Ishikawa (cell line): ENCODE measurements around the gene GPR152.

Experiments
- CEBPB ChIP-seq: IDR thresholded peaks from 2 replicates; pipeline ENCODE4 v1.6.1; 2012
- CREB1 ChIP-seq: IDR thresholded peaks from 2 replicates; pipeline ENCODE4 v1.6.1; 2012; ENCODE audit warnings: low read depth
- EGR1 ChIP-seq: IDR thresholded peaks from 2 replicates; pipeline ENCODE4 v1.6.1; 2012
- EP300 ChIP-seq: IDR thresholded peaks from 2 replicates; pipeline ENCODE4 v1.6.1; 2012; ENCODE audit warnings: borderline replicate concordance
- FOXM1 ChIP-seq: IDR thresholded peaks from 2 replicates; pipeline ENCODE4 v1.6.1; 2012; ENCODE audit warnings: low read depth, borderline replicate concordance
- MAX ChIP-seq: IDR thresholded peaks from 2 replicates; pipeline ENCODE4 v1.6.1; 2012
- NFIC ChIP-seq: IDR thresholded peaks from 2 replicates; pipeline ENCODE4 v1.6.1; 2012
- RAD21 ChIP-seq: IDR thresholded peaks from 2 replicates; pipeline ENCODE4 v1.6.1; 2012; ENCODE audit warnings: low read depth
- REST ChIP-seq: IDR thresholded peaks from 2 replicates; pipeline ENCODE4 v1.6.1; 2012; ENCODE audit warnings: low read depth, mild to moderate bottlenecking
- TAF1 ChIP-seq: IDR thresholded peaks from 2 replicates; pipeline ENCODE4 v1.6.1; 2012; ENCODE audit warnings: low read depth, mild to moderate bottlenecking
- TCF12 ChIP-seq: IDR thresholded peaks from 2 replicates; pipeline ENCODE4 v1.6.1; 2012; ENCODE audit warnings: low read depth
- TEAD4 ChIP-seq: IDR thresholded peaks from 2 replicates; pipeline ENCODE4 v1.6.1; 2012
- USF1 ChIP-seq: IDR thresholded peaks from 2 replicates; pipeline ENCODE4 v1.6.1; 2012
- YY1 ChIP-seq: IDR thresholded peaks from 2 replicates; pipeline ENCODE4 v1.6.1; 2012; ENCODE audit warnings: low read depth
- ZBTB7A ChIP-seq: IDR thresholded peaks from 2 replicates; pipeline ENCODE4 v1.6.1; 2012; ENCODE audit warnings: low read depth

The GPR152 gene

GRCh38 chr11:67450796-67451657 lies 1.5 kb downstream of the GPR152 start:
- no peak for TF ChIP-seq YY1
- TF ChIP-seq TCF12, result no peak
- TF ChIP-seq TEAD4, result no peak
- no peak for TF ChIP-seq ZBTB7A
- TF ChIP-seq NFIC, result no peak
- TF ChIP-seq CREB1, result no peak

- TF ChIP-seq NFIC (no peak), TEAD4 (no peak)
Measured at GRCh38 chr11:67449116-67449844, 3.2 kb downstream of the GPR152 start.

- TF ChIP-seq NFIC (no peak), EP300 (no peak)
Measured at GRCh38 chr11:67448220-67448609, 4.3 kb downstream of the GPR152 start.

GRCh38 chr11:67445515-67445914 lies 7.0 kb downstream of the GPR152 start:
- no peak for TF ChIP-seq ZBTB7A
- no peak for TF ChIP-seq CREB1
- no peak for TF ChIP-seq CEBPB
- no peak for TF ChIP-seq EGR1
- no peak for TF ChIP-seq TAF1
- TF ChIP-seq REST, result no peak
- TF ChIP-seq RAD21, result no peak
- TF ChIP-seq EP300, result no peak
- no peak for TF ChIP-seq TEAD4
- TF ChIP-seq FOXM1, result no peak
- no peak for TF ChIP-seq USF1
- TF ChIP-seq NFIC, result no peak
- no peak for TF ChIP-seq MAX
- TF ChIP-seq YY1, result no peak
- TF ChIP-seq TCF12, result no peak

GRCh38 chr11:67442504-67443404 lies 9.8 kb downstream of the GPR152 start:
- no peak for TF ChIP-seq RAD21
- no peak for TF ChIP-seq CREB1
- TF ChIP-seq REST, result no peak
- TF ChIP-seq YY1, result no peak
- TF ChIP-seq EP300, result no peak
- TF ChIP-seq ZBTB7A, result no peak
- TF ChIP-seq TAF1, result peak; percentile 7; the same call in 1 of the 2 replicates
- no peak for TF ChIP-seq CEBPB

- TF ChIP-seq EGR1 (no peak), ZBTB7A (no peak), CEBPB (no peak), REST (no peak), MAX (no peak), RAD21 (no peak), TAF1 (no peak), FOXM1 (no peak), EP300 (no peak), NFIC (no peak), TEAD4 (no peak), USF1 (no peak), TCF12 (no peak), CREB1 (no peak), YY1 (no peak)
Measured at GRCh38 chr11:67441731-67442351, 10.7 kb downstream of the GPR152 start.
